Activated naive CD8-positive, alpha-beta T cell treated with anti-CD3 and anti-CD28 coated beads, Interleukin-2, amount 50 U/mL, for 24 hours (primary cell): ENCODE data around the gene DKK1.
"Not testable (repeated sequence)": the region's sequence is repeated elsewhere in the genome, so short reads cannot be mapped to it uniquely, and the experiment has no call there.

Experiments used
- ATAC-seq: fragments of 150-1000 bp; cut with Tn5 transposase; one replicate; pipeline ENCODE4 v1.10.0; 2021
- DNase-seq: peaks from one replicate; pipeline ENCODE4 v3.0.0; 2021
- H3K27ac Mint-ChIP-seq: one replicate; pipeline ENCODE4 v1.8.0; 2021; ENCODE audit warnings: mild to moderate bottlenecking, mixed read lengths
- H3K27me3 Mint-ChIP-seq: one replicate; pipeline ENCODE4 v1.8.0; 2021; ENCODE audit warnings: mixed read lengths
- H3K36me3 Mint-ChIP-seq: one replicate; pipeline ENCODE4 v1.8.0; 2021; ENCODE audit warnings: low read depth, mixed read lengths
- H3K4me1 Mint-ChIP-seq: one replicate; pipeline ENCODE4 v1.8.0; 2021; ENCODE audit warnings: mixed read lengths
- H3K4me3 Mint-ChIP-seq: one replicate; pipeline ENCODE4 v1.8.0; 2021; ENCODE audit warnings: mild to moderate bottlenecking, moderate library complexity, mixed read lengths
- H3K9me3 Mint-ChIP-seq: one replicate; pipeline ENCODE4 v1.8.0; 2021; ENCODE audit warnings: mixed read lengths

DKK1 gene

DNA sequence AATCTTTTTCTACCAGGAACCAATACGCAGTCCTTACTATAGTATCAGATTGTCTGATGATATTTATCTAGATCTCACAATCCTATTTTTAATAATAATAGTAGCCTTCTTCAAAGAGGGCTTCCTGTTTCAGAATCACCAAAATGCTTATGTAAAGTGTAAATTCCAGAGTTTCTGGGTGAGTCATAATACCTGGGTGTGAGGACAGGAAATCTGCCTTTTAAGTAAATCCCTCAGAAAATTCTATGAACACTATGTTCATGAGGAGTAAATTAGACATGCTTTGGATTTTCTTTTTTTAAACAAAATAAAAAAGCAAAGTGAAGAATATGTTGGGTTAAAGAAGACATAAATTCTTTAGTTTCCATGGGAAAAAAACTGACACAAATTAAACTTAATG is 20.5 kb downstream of the DKK1 start:
- Mint-ChIP-seq H3K4me1 (no peaks in the 10 kb centered on the region), H3K27ac (no peak overlapping the region), H3K27me3 (no peaks in the 10 kb centered on the region), H3K9me3 (no peaks in the 10 kb centered on the region), H3K36me3 (no peaks in the 10 kb centered on the region), H3K4me3 (no peak overlapping the region)
- DNase-seq (no peak), ATAC-seq (no peak)

DNA sequence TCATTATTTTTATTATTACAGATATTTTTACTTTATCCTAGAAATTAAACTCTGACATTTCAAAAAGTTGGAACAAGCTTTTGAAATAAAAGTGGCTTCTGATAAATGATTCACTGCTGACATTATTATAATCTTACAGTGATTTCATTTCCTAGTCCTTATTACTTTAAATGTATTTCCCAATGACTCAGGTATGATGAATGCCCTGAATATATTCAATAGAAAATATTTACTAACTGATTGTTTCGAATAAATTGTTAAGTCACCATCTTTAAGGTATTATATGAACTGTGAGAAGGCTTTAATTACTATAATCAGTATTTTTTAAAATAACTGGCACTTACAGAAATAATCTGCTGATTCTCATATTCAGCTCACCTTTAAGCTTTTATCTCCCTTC is 21.6 kb downstream of the DKK1 start:
- Mint-ChIP-seq H3K9me3 (no peaks in the 10 kb centered on the region), H3K27ac (no peak overlapping the region), H3K4me3 (no peak overlapping the region), H3K27me3 (no peaks in the 10 kb centered on the region), H3K4me1 (no peaks in the 10 kb centered on the region), H3K36me3 (no peaks in the 10 kb centered on the region)
- DNase-seq (no peak), ATAC-seq (no peak)

DNA sequence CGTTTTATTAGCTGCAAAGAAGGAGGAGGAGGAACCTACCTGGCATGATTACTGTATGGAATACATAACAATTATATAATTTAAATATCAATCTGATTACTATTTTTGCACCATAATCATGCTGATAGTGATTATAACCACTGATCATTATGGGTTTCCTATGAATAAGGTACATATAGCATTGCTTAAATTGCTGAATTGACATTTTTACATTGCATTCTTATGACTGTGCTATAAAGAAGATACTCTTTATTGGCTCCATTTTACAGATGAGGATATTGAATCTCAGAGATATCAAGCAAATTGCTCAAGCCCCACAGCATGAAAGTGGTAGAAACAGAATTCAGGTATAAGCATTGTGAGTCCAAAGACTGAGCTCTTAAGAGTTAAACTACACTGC is 23.1 kb downstream of the DKK1 start:
- no peak for ATAC-seq
- Mint-ChIP-seq H3K36me3 (no peaks in the 10 kb centered on the region), H3K4me1 (no peaks in the 10 kb centered on the region), H3K27me3 (peaks cover 2% of the 10 kb centered on the region), H3K9me3 (no peaks in the 10 kb centered on the region), H3K27ac (no peak overlapping the region), H3K4me3 (no peak overlapping the region)
- DNase-seq: no peak

DNA sequence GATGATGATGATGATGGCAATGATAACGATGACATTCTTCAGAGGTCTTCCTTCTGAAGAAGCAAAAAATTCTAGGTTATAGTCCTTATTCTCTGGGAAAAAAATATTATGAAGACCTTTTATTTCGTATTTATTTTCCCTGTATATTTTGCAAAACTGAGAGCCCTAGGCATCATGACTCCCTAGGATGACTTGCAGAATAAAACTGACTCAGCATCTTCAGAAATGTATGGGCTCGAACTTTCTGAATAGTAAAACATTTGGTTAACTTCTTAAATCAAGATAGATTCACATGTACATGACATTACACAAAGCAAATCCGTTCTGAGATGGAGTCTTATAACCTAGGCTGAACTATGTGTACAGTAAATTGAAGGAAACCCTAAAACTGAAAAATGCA is 29.4 kb downstream of the DKK1 start:
- Mint-ChIP-seq H3K27ac (no peak overlapping the region), H3K9me3 (no peaks in the 10 kb centered on the region), H3K36me3 (no peaks in the 10 kb centered on the region), H3K27me3 (peaks cover 2% of the 10 kb centered on the region), H3K4me3 (no peak overlapping the region), H3K4me1 (no peaks in the 10 kb centered on the region)
- ATAC-seq (no peak), DNase-seq (no peak)

DNA sequence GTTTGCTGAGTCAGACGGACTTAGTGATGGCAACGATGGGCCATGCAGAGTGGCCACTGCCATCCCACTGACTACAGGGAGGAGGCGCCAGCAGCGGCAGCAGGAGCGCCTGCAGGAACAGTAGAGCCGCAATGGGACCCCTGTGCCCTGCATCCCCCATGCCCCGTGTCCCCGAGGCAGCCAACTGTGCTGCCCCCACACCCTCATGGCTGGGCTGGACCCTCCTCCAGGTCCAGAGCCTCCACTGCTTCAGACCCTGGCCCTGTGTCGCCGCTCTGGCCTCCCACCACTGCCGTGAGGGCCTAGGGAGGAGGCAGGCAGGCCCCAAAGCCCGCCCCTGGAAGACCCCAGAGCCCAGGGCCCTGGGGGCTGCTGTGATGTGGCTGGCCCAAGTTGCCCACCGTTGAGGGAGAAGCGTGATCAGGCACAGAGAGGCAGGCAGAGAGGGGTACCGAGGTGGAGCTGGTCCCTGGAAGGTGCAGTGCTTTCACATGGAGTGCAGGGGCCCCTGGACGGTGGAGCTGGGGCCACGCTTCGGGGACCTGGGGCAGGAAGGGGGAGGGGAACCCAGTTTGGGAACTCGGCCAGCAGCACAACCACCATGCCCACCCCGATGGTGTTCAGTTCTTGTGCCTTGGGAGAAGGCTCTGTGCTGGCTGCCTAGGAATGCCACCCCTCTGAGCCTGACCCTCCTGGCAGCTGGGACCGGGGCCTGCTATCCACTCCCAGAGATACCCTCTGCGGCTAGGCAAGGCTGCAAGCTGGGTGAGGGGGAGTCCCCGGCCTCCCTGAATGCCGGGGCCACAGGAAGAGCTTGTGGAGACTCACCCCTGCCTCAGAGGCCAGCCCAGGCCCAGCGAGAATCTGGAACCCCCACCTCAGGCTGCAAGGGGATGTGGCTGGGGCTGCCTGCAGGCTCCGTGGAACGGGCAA is 32.6 kb downstream of the DKK1 start:
- Mint-ChIP-seq H3K4me3 (no peak overlapping the region), H3K27ac (no peak overlapping the region)
- no peak for ATAC-seq

GRCh38 chr10:52347327-52347667 is 33.2 kb downstream of the DKK1 start:
- Mint-ChIP-seq H3K4me3 (no peak overlapping the region), H3K27me3 (no peaks in the 10 kb centered on the region), H3K9me3 (no peaks in the 10 kb centered on the region), H3K27ac (no peak overlapping the region), H3K36me3 (no peaks in the 10 kb centered on the region), H3K4me1 (no peaks in the 10 kb centered on the region)
- ATAC-seq (no peak), DNase-seq (no peak)

More for the DNA sequence above, 32.6 kb downstream of the DKK1 start:
- H3K4me1 Mint-ChIP-seq: no peaks in the 10 kb centered on the region
- H3K9me3 Mint-ChIP-seq: no peaks in the 10 kb centered on the region
- DNase-seq: no peak
- H3K27me3 Mint-ChIP-seq: peaks cover 2% of the 10 kb centered on the region
- no peaks in the 10 kb centered on the region for H3K36me3 Mint-ChIP-seq

DNA sequence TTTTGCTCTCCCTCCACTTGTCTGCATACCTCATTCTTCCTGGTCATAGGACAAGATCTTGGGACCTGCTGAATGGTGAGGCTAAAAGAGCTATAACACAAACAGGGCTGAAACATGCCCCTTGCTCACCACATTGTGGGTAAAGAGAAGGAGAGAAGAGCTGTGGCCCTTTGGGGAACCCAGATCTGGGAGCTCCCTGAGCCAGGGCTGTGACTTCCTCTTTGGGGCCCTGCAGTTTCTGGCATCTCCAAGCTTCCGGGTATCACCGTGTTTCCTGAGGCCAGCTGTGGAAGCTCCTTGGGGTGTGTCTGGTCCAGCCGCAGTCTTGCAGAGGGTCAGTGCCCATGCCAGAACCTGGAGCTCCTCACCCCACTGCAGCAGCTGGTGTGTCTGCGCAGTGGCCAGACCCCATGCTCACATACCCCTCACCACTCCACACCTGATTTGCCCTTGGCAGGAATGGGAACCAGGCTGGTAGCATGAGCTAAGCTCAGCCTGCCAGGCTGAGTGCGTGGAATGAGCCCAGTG is 34.0 kb downstream of the DKK1 start:
- no peaks in the 10 kb centered on the region for H3K27me3 Mint-ChIP-seq
- no peak overlapping the region for H3K27ac Mint-ChIP-seq
- no peak overlapping the region for H3K4me3 Mint-ChIP-seq
- ATAC-seq (no peak), DNase-seq (no peak)
- no peaks in the 10 kb centered on the region for H3K36me3 Mint-ChIP-seq
- no peaks in the 10 kb centered on the region for H3K4me1 Mint-ChIP-seq
- H3K9me3 Mint-ChIP-seq: peaks cover 2% of the 10 kb centered on the region

GRCh38 chr10:52351914-52352330 is 37.8 kb downstream of the DKK1 start:
- peaks cover 4% of the 10 kb centered on the region for H3K9me3 Mint-ChIP-seq
- no peaks in the 10 kb centered on the region for H3K4me1 Mint-ChIP-seq
- no peaks in the 10 kb centered on the region for H3K27me3 Mint-ChIP-seq
- DNase-seq: no peak
- no peak overlapping the region for H3K27ac Mint-ChIP-seq
- H3K4me3 Mint-ChIP-seq: no peak overlapping the region
- no peak for ATAC-seq
- H3K36me3 Mint-ChIP-seq: no peaks in the 10 kb centered on the region

GRCh38 chr10:52353205-52353604 is 39.1 kb downstream of the DKK1 start:
- no peak for DNase-seq
- H3K36me3 Mint-ChIP-seq: no peaks in the 10 kb centered on the region
- peaks cover 4% of the 10 kb centered on the region for H3K9me3 Mint-ChIP-seq
- H3K27ac Mint-ChIP-seq: no peak overlapping the region
- no peaks in the 10 kb centered on the region for H3K4me1 Mint-ChIP-seq
- H3K27me3 Mint-ChIP-seq: no peaks in the 10 kb centered on the region
- no peak for ATAC-seq
- no peak overlapping the region for H3K4me3 Mint-ChIP-seq

DNA sequence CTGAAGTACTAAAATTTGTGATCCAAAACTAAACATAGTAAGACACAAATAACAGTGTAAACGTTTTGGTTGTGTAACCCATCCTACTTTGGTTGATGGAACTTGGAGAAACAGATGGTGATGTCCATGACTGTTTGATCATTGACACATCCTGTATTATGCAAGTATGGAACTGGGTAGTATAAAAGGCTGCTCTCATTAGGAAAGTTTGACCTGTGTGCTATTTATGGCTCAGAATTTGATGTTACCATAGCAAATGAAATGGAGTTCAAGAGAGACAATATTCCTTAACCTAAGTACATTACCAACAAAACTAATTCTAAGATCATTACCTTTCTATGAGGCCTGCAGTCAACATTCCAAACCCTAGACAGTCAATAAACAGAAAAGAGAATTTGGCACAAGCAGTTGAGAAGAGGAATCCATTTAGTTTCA is 39.9 kb downstream of the DKK1 start:
- DNase-seq: no peak
- no peak overlapping the region for H3K4me3 Mint-ChIP-seq
- no peaks in the 10 kb centered on the region for H3K27me3 Mint-ChIP-seq
- peaks cover 4% of the 10 kb centered on the region for H3K9me3 Mint-ChIP-seq
- H3K4me1 Mint-ChIP-seq: no peaks in the 10 kb centered on the region
- no peak overlapping the region for H3K27ac Mint-ChIP-seq
- H3K36me3 Mint-ChIP-seq: no peaks in the 10 kb centered on the region
- no peak for ATAC-seq

DNA sequence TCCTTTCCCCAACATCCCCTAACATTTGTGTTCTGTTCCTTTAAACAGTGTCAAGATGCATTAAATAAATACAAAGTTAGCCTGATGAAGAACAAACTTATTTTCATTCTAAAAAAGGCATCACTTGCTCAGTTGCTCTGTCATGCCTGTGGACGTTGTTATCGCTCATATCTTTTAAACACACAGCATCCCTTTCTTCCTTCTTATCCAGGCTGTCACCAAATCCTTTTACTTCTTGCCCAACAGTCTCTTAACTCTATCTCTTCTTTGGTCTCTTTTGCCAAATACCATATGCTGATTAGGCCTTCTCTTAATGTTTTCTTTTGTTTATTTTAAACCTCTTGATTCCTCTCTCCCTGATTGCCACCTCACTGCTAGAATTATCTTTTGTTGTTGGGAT is 43.9 kb downstream of the DKK1 start:
- ATAC-seq: no peak
- H3K36me3 Mint-ChIP-seq: no peaks in the 10 kb centered on the region
- no peak for DNase-seq
- H3K27me3 Mint-ChIP-seq: no peaks in the 10 kb centered on the region
- H3K4me3 Mint-ChIP-seq: no peak overlapping the region
- H3K27ac Mint-ChIP-seq: no peak overlapping the region
- H3K9me3 Mint-ChIP-seq: peaks cover 3% of the 10 kb centered on the region
- H3K4me1 Mint-ChIP-seq: no peaks in the 10 kb centered on the region

- DNase-seq: no peak
- Mint-ChIP-seq H3K4me1 (no peaks in the 10 kb centered on the region), H3K27ac (no peak overlapping the region), H3K9me3 (no peaks in the 10 kb centered on the region), H3K36me3 (no peaks in the 10 kb centered on the region), H3K4me3 (no peak overlapping the region), H3K27me3 (no peaks in the 10 kb centered on the region)
- no peak for ATAC-seq
These were observed 45.4 kb downstream of the DKK1 start for GRCh38 chr10:52359441-52359840.

DNA sequence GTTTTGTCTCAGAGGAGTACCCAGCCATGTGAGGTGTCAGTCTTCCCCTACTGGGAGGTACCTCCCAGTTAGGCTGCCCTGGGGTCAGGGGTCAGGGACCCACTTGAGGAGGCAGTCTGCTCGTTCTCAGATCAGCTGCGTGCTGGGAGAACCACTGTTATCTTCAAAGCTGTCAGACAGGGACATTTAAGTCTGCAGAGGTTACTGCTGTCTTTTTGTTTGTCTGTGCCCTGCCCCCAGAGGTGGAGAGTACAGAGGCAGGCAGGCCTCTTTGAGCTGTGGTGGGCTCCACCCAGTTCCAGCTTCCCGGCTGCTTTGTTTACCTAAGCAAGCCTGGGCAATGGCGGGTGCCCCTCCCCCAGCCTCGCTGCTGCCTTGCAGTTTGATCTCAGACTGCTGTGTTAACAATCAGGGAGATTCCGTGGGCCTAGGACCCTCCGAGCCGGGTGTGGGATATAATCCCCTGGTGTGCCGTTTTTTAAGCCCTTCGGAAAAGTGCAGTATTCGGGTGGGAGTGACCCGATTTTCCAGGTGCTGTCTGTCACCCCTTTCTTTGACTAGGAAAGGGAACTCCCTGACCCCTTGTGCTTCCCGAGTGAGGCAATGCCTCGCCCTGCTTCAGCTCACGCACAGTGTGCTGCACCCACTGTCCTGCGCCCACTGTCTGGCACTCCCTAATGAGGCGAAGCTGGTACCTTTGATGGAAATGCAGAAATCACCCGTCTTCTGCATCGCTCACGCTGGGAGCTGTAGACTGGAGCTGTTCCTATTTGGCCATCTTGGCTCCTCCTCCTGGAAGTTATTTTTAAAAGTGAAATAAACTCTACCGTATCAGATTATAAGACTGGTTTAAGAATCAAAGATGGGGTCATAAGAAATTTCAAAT is 51.7 kb downstream of the DKK1 start:
- H3K27ac Mint-ChIP-seq, H3K27me3 Mint-ChIP-seq, DNase-seq, H3K36me3 Mint-ChIP-seq, H3K9me3 Mint-ChIP-seq, H3K4me1 Mint-ChIP-seq, H3K4me3 Mint-ChIP-seq, ATAC-seq: not testable (repeated sequence)
